Heart left ventricle (tissue), 16 donors: ENCODE data around the gene DIP2B. TPM values are rescaled to one million over a fixed set of nuclear protein-coding genes. Genes with fewer than 3 reads are reported as not detected.
A peak's percentile ranks its signal among the peaks of the same experiment; 100 is the strongest.

Experiments
- ATAC-seq, 4 donors: fragments of 200-7000 bp; cut with Tn5 transposase; one replicate each; pipeline ENCODE4 v1.9.1; 2020 to 2022; ENCODE audit warnings: moderate library complexity in 4 of 4, mild to moderate bottlenecking in 3 of 4, moderate number of reproducible peaks in 1 of 4
- DNase-seq, 5 donors: peaks; one replicate each; pipeline ENCODE4 v3.0.0-alpha.2; 2020
- H3K27ac ChIP-seq, 12 donors: fragments of 200-600 bp; sonication (generic) in 4 of 12; one replicate each; pipeline versions ENCODE4 v1.5.0 to v1.8.0; 2016 to 2022; ENCODE audit warnings: mild to moderate bottlenecking in 2 of 12
- H3K27me3 ChIP-seq, 9 donors: fragments of 200-600 bp; sonication (generic) in 2 of 9; one replicate each; pipeline versions ENCODE4 v1.5.1 to v1.8.0; 2016 to 2022; ENCODE audit warnings: mild to moderate bottlenecking in 3 of 9
- H3K36me3 ChIP-seq, 9 donors: fragments of 200-600 bp; sonication (generic) in 2 of 9; one replicate each; pipeline versions ENCODE4 v1.5.0 to v1.8.0; 2018 to 2022; ENCODE audit warnings: mild to moderate bottlenecking in 2 of 9
- H3K4me1 ChIP-seq, 12 donors: fragments of 200-600 bp; sonication (generic) in 4 of 12; one replicate each; pipeline versions ENCODE4 v1.5.0 to v1.8.0; 2016 to 2022; ENCODE audit warnings: mild to moderate bottlenecking in 3 of 12
- H3K4me3 ChIP-seq, 12 donors: fragments of 200-600 bp; sonication (generic) in 4 of 12; one replicate each; pipeline versions ENCODE4 v1.5.0 to v1.8.0; 2017 to 2022; ENCODE audit warnings: mild to moderate bottlenecking in 9 of 12, moderate library complexity in 4 of 12
- H3K9me3 ChIP-seq, 12 donors: fragments of 200-600 bp; sonication (generic) in 4 of 12; one replicate each; pipeline versions ENCODE4 v1.5.0 to v1.8.0; 2016 to 2022; ENCODE audit warnings: mild to moderate bottlenecking in 1 of 12
- POLR2A ChIP-seq, 2 donors: fragments of 450-650 bp; IDR thresholded peaks; one replicate each; pipeline ENCODE4 v1.6.1; 2017; ENCODE audit warnings: antibody characterized with exemption in 2 of 2, mild to moderate bottlenecking in 2 of 2, moderate library complexity in 2 of 2
- WGBS, 4 donors: extraction: QIAGEN DNeasy Blood & Tissue Kit in 2 of 4; methylation state at CpG; one replicate each; pipeline versions ENCODE4 v1.1.5 to v1.1.7; 2013 to 2018; 5-methylcytosine and 5-hydroxymethylcytosine counted together
- intact Hi-C, 10 donors: fragments of 100-400 bp; cut with DNase I; formaldehyde crosslinking; loops; one replicate each; pipeline versions ENCODE4 v1.11.1 to v1.14.2; 2022
- polyA plus RNA-seq, 2 donors: library from polyadenylated mRNA; stranded (reverse); fragments of 200-250 nt; gene quantifications; one replicate each; pipeline ENCODE4 v1.2.3, GENCODE V29; 2013
- total RNA-seq, 9 donors: library from RNA; depleted of rRNA in 2 of 9; stranded (reverse); fragments of >200 nt in 2 of 9; fragmentation: NEBNext Ultra II Directional in 3 of 9; extraction: Animal tissue kit (Norgen Biotek cat#: 25700) in 3 of 9; gene quantifications; one replicate each; pipeline versions ENCODE4 v1.1.0 to v1.2.4, GENCODE V29; 2016 to 2023
- TF ChIP-seq, protein P1 (sequence below), 12 donors: fragments of 200-600 bp; sonication (generic) in 4 of 12; IDR thresholded peaks; one replicate each; pipeline versions ENCODE4 v1.5.0 to v1.8.0; 2018 to 2022; ENCODE audit warnings: antibody characterized with exemption in 12 of 12, mild to moderate bottlenecking in 5 of 12
- donor health status: ischemic (EF 13 %, LVEDD 7.1; RV severe dilation, severe dysfunction).
- donor health status: healthy with polysubstance abuse.
- donor health status: DM: no; HTN: yes; CAD: no.
- donor health status: DM: no; HTN: no; CAD: no.
- donor health status: ischemic (EF 25% LVEDD 6.9; RV normal size, moderate dysfunction).
- donor health status: ischemic (EF 25% LVEDD 5.7; RV mildly dilated, moderate dysfunction).
- donor health status: healthy.
- donor health status: DM: yes; HTN: yes; CAD: no.
- donor health status: ischemic (EF 35%, LVEDD 5.7; RV mildly dilated, moderate dysfunction).
- donor health status: nonischemic (EF 11% LVEDD 7.7; RV severe dilation, severe dysfunction).
- donor health status: DM: yes; HTN: yes; CAD: no.
- donor health status: PGD.
- donor health status: ischemic (EF 29% LVEDD 5.4; RV normal size, mild dysfunction).
- donor health status: nonischemic (EF 23%, LVEDD 6.1; RV moderate dilation, normal function).

The DIP2B gene
- total and polyA plus RNA-seq, 11 donors: 3.4 to 25.0 (median 16.7) TPM

DNA sequence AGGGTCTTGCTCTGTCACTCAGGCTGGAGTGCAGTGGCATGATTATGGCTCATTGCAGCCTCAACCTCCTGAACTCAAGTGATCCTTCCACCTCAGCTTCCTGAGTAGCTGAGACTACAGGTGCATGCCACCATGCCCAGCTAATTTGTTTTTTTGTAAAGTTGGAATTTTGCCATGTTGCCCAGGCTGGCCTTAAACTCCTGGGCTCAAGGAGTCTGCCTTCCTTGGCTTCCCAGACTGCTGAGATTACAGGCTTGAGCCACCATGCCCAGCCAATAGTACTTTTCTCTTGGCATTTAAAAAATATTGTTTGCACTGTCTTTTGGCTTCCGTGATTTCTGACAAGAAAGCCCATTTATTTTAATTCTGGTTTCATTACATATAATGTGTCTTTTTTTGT is 61.3 kb downstream of the DIP2B start:
- WGBS, 4 donors: 95 to 99% (median 97%) methylated on average over 1 of the region's 1 CpG
- H3K9me3 ChIP-seq: no peaks in the 10 kb centered on the region
- ATAC-seq (no peak), DNase-seq (no peak)
- TF ChIP-seq, protein P1, sequence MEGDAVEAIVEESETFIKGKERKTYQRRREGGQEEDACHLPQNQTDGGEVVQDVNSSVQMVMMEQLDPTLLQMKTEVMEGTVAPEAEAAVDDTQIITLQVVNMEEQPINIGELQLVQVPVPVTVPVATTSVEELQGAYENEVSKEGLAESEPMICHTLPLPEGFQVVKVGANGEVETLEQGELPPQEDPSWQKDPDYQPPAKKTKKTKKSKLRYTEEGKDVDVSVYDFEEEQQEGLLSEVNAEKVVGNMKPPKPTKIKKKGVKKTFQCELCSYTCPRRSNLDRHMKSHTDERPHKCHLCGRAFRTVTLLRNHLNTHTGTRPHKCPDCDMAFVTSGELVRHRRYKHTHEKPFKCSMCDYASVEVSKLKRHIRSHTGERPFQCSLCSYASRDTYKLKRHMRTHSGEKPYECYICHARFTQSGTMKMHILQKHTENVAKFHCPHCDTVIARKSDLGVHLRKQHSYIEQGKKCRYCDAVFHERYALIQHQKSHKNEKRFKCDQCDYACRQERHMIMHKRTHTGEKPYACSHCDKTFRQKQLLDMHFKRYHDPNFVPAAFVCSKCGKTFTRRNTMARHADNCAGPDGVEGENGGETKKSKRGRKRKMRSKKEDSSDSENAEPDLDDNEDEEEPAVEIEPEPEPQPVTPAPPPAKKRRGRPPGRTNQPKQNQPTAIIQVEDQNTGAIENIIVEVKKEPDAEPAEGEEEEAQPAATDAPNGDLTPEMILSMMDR (IDR thresholded peaks at IDR 0.05): no peak
- TF ChIP-seq POLR2A (IDR thresholded peaks at IDR 0.05): no peak
- no peaks in the 10 kb centered on the region for H3K27me3 ChIP-seq
- intact Hi-C loops: loop anchor here in 1 of 10 donors (5.0 kb wide), 1 partner anchor 59 kb away; no protein-coding TSS in a partner anchor
- H3K4me1 ChIP-seq: peaks cover 0 to 68% (median 32%) of the 10 kb centered on the region in 12 donors
- H3K36me3 ChIP-seq: no peaks in the 10 kb centered on the region
- no peak overlapping the region for H3K4me3 ChIP-seq
- H3K27ac ChIP-seq: no peak overlapping the region

DNA sequence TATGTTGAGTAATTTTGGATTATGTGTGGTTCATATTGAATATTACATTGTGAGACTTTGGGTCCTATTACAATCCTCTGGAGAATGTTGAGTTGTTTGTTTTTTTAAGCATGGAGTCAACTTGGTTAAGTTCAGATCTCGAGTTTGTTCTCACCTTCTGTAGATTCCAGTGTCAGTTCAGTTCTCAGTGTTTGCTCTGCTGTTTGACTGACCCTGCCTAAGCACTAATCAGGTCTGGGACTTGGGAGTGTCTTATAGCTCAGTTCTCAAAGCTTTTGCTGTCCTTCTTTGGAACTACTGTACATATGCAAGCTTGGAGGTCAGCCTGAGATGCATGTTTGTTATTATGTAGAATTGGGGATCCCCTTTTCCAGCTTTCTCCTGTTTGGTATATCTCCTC is 63.1 kb downstream of the DIP2B start:
- no peak for ATAC-seq
- H3K4me1 ChIP-seq: peaks cover 9 to 78% (median 39%) of the 10 kb centered on the region in 12 donors

DNA sequence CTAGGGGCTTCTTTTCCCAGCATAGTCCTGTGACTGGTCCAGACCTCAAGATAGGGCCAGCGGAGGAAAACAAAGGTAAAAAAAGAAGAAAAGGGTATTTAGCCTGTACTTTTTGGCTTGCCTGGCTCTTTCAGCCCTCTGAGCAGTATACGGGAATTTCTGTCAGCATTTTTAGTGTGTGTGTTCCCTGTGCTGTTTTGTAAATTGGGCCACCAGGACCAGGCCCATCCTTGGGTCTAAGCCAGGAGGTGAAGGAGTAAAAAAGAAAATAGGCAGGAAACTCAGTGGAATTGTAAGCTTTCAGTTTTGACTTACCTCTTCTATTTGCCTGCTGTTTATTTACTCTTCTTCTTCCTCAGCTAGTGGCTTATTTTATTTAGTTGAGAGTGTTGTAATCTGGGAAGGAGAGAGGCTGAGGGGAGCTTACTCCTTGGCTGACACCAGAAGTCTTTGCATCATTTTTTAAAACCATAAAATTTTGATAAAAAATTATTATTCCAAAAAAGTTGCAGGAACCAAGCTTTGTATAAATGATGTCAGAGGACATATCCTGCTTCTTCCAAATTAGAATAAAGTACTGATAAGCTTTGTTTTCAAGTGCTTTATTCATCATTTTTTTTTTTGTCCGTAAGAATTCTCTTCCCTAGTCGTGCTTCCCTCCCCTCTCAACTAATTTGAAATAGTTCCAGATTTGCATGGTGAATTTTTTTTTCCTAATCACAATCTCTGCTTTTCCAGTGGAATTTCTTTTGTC is 63.7 kb downstream of the DIP2B start:
- H3K4me1 ChIP-seq: peaks cover 9 to 78% (median 45%) of the 10 kb centered on the region in 12 donors
- H3K27ac ChIP-seq: peak overlapping the region in 11 of 12 donors; percentile 28 to 76 (median 58)
- DNase-seq (no peak), ATAC-seq (no peak)
- no peak for TF ChIP-seq POLR2A (IDR thresholded peaks at IDR 0.05)
- TF ChIP-seq, protein P1 (IDR thresholded peaks at IDR 0.05): no peak
- peak overlapping the region in 2 of 12 donors; percentile 7 to 22 for H3K4me3 ChIP-seq
- H3K27me3 ChIP-seq: no peaks in the 10 kb centered on the region
- 35 to 48% (median 39%) methylated on average over 4 of the region's 4 CpGs for WGBS, 4 donors
- no peaks in the 10 kb centered on the region for H3K9me3 ChIP-seq
- intact Hi-C loops: loop anchor here in 1 of 10 donors (5.0 kb wide), 1 partner anchor 61 kb away; no protein-coding TSS in a partner anchor
- H3K36me3 ChIP-seq: no peaks in the 10 kb centered on the region

More for the DNA sequence above, 63.1 kb downstream of the DIP2B start:
- no peak for DNase-seq
- 35 to 43% (median 41%) methylated on average over 1 of the region's 1 CpG for WGBS, 4 donors
- Histone ChIP-seq H3K27me3 (no peaks in the 10 kb centered on the region), H3K9me3 (no peaks in the 10 kb centered on the region), H3K36me3 (no peaks in the 10 kb centered on the region), H3K27ac (peak overlapping the region in 11 of 12 donors; percentile 28 to 76 (median 58)), H3K4me3 (no peak overlapping the region)
- TF ChIP-seq POLR2A (IDR thresholded peaks at IDR 0.05): no peak
- TF ChIP-seq, protein P1 (IDR thresholded peaks at IDR 0.05): no peak
- intact Hi-C loops: loop anchor here in 1 of 10 donors (5.0 kb wide), 1 partner anchor 61 kb away; no protein-coding TSS in a partner anchor

DNA sequence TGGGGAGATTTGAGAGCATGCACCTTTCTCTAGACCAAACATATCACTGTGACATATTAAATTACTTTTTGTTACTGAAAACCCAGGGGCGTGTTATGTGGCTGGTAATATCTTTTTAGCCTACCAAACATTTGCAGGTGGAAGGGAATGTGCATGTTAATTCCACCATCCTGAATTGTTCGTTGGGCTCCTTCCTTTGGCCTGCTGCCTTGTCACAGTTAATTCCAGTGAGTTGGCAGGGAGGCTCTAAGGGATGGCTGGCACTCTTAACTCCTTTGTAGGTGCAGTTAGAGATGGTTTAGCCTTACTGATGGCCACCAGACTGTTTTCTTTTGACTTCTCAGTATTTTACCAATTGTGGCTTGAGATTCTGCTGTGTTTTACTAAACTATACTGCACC is 64.5 kb downstream of the DIP2B start:
- TF ChIP-seq, protein P1 (IDR thresholded peaks at IDR 0.05): no peak
- TF ChIP-seq POLR2A (IDR thresholded peaks at IDR 0.05): no peak
- ATAC-seq (peak in 3 of 4 donors; percentile 67 to 71 (median 69)), DNase-seq (peak in 3 of 5 donors; percentile 22 to 35 (median 27))
- peak overlapping the region in 7 of 12 donors; percentile 3 to 76 (median 31) for H3K27ac ChIP-seq
- H3K4me3 ChIP-seq: no peak overlapping the region
- H3K36me3 ChIP-seq: no peaks in the 10 kb centered on the region
- WGBS, 4 donors: 34 to 39% (median 37%) methylated on average over 2 of the region's 2 CpGs
- H3K4me1 ChIP-seq: peaks cover 9 to 78% (median 44%) of the 10 kb centered on the region in 12 donors
- intact Hi-C loops: loop anchor here in 1 of 10 donors (5.0 kb wide), 1 partner anchor 62 kb away; no protein-coding TSS in a partner anchor
- H3K9me3 ChIP-seq: no peaks in the 10 kb centered on the region
- H3K27me3 ChIP-seq: no peaks in the 10 kb centered on the region
